ENCODE measurements around the gene MAFG. TPM values are rescaled to one million over a fixed set of nuclear protein-coding genes. Genes with fewer than 3 reads are reported as not detected.
A peak's percentile ranks its signal among the peaks of the same experiment; 100 is the strongest.

MAFG gene
- total and polyA plus RNA-seq, 2 of the 13 experiments (the other 11 are each of a cell fraction or from before 2014, with no cell fraction given) = 14.5 to 20.0 TPM

- TF ChIP-seq TGIF2 (CRISPR knock-in tag; IDR thresholded peaks at IDR 0.05) = no peak
- TF ChIP-seq ZBTB2 (CRISPR knock-in tag; IDR thresholded peaks at IDR 0.05; ENCODE audit: low read depth) = 0 out of 2 replicates have a peak, but pooled peaks have one; percentile 7
- TF ChIP-seq ZNF777 (CRISPR knock-in tag; IDR thresholded peaks at IDR 0.05) = 0 out of 2 replicates have a peak, but pooled peaks have one; percentile 57
- 0 out of 2 replicates have a peak, but pooled peaks have one; percentile 41 for TF ChIP-seq NR2F2 (IDR thresholded peaks at IDR 0.05; ENCODE audit: borderline replicate concordance, low read depth)
- TF ChIP-seq HINFP (CRISPR knock-in tag; IDR thresholded peaks at IDR 0.05; ENCODE audit: low read depth) = 0 out of 2 replicates have a peak, but pooled peaks have one; percentile 32
- TF ChIP-seq IKZF4 (CRISPR knock-in tag; IDR thresholded peaks at IDR 0.05; ENCODE audit: borderline replicate concordance, low read depth, not compliant biosample characterization) = peak; percentile 62
- TF ChIP-seq PHF8 (CRISPR knock-in tag; IDR thresholded peaks at IDR 0.05) = peak; percentile 54
- no peak for TF ChIP-seq NFKBIZ (CRISPR knock-in tag; IDR thresholded peaks at IDR 0.05)
- TF ChIP-seq ZNF503 (CRISPR knock-in tag; IDR thresholded peaks at IDR 0.05) = no peak
- TF ChIP-seq CREB3 (CRISPR knock-in tag; IDR thresholded peaks at IDR 0.05) = peak; percentile 56; the same call in 1 of the 2 replicates
- 0 out of 2 replicates have a peak, but pooled peaks have one; percentile 68 for TF ChIP-seq ZNF136 (CRISPR knock-in tag; IDR thresholded peaks at IDR 0.05; ENCODE audit: low read depth)
- TF ChIP-seq ZFP90 (CRISPR knock-in tag; IDR thresholded peaks at IDR 0.05; ENCODE audit: borderline replicate concordance) = no peak
- TF ChIP-seq ZNF543 (CRISPR knock-in tag; IDR thresholded peaks at IDR 0.05) = peak; percentile 11; the same call in 1 of the 2 replicates
- peak; percentile 40; the same call in 1 of the 2 replicates for TF ChIP-seq ZNF800 (CRISPR knock-in tag; IDR thresholded peaks at IDR 0.05)
- TF ChIP-seq ZSCAN31 (CRISPR knock-in tag; IDR thresholded peaks at IDR 0.05; ENCODE audit: low read depth) = no peak; the same call in 1 of the 2 replicates
- 0 out of 2 replicates have a peak, but pooled peaks have one; percentile 15 for TF ChIP-seq NFE2 (CRISPR knock-in tag; IDR thresholded peaks at IDR 0.05)
- 0 out of 2 replicates have a peak, but pooled peaks have one; percentile 19 for TF ChIP-seq ZSCAN9 (CRISPR knock-in tag; IDR thresholded peaks at IDR 0.05; ENCODE audit: borderline replicate concordance)
- TF ChIP-seq RAD21 (CRISPR knock-in tag; IDR thresholded peaks at IDR 0.05) = peak; percentile 17; the same call in 1 of the 2 replicates
These were observed 34.3 kb upstream of the MAFG start (continued) for GRCh38 chr17:81961521-81962498.

Measured in HepG2 (cell line).